Fibroblast of skin of right biceps (primary cell): ENCODE results near the gene KLHDC8A.

Experiments used
- DNase-seq: peaks from one replicate; pipeline ENCODE4 v3.0.0-alpha.2; 2013

KLHDC8A gene

DNA sequence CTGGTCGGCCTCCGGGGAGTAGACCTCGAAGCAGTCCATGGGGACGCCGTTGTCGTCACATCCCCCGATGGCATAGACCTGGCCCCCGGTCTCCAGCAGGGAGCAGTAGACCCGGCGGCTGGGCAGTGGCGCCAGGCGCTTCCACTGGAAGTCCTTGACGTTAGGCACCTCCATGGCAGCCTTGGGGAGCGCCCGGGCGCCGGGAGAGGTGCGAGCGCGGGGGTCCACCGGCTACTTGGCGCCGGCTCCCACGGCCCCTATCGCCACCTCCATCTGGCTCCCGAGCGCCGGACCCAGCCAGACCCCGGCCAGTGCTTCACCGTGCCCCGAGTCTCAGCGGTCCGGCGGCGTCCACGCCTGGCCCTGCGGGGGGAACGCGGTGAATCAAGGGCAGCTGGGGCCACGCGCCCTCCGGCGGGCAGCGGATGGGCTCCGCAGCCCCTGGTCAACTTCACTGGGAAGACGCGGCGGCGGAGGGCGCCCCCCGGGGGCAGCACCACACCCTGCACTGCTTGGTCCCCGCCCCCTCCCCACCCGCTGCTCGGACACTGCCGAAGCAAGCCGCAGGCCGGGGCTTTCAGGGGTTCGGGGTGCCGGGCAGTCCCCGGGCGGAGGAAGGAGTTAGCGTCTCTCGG, 13.2 kb downstream of the KLHDC8A start:
- DNase-seq = no peak

GRCh38 chr1:205342986-205343385, 13.7 kb downstream of the KLHDC8A start:
- no peak for DNase-seq

DNA sequence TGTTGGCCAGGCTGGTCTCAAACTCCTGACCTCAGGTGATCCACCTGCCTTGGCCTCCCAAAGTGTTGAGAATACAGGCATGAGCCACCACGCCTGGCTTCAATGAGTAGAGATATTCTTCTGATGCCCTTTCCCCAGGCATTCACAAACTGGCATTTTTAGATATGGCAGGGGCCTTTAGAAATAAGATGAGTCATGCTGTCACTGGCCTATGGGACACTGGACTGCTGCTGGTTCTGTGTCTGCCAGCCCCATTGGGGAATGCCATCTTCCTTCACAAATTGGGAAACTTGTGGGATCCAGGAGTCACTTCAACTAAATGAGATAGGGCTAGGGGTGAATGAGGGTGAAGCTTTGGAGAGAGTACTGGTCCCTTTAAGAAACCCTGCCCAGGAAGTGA, 16.0 kb downstream of the KLHDC8A start:
- no peak for DNase-seq

DNA sequence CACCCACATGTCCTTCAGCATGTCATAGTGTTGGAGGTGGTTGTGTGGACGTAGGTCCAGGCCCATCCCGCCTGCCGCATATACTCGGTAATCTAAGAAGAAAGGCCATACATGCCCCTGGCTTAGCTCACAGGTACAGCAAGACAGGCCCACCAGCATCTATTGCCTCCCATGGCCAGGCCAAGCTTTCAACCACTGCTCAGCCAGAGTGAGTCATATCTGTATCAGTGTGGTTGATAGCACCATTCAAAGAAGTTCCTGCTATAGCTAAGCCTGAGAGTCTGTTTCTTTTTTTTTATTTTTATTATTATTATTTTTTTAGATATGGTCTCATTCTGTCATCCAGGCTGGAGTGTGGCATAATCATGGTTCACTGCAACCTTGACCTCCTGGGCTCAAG, 17.0 kb downstream of the KLHDC8A start:
- DNase-seq = no peak

GRCh38 chr1:205339197-205339702, 17.5 kb downstream of the KLHDC8A start:
- no peak for DNase-seq

GRCh38 chr1:205338011-205338410, 18.7 kb downstream of the KLHDC8A start:
- DNase-seq = no peak

DNA sequence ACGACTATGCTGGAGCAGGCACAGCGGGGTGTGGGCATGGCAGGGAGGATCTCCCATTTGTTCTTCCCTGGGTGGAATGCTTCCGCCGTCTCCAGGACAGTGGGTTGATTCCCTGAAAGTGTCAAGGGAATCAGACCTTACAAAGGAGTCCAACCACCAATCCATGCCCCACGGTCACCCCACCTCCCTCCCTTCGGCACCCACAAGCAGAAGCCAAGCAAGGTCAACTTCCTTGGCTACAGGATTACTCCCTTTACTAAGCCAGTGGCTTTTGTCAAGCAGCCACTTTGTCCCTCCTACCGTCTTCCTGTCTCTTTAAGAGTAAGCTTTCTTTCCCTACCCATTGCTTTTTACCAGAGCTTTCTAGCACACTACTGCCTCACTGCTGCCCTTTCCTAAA, 19.2 kb downstream of the KLHDC8A start:
- DNase-seq = no peak

DNA sequence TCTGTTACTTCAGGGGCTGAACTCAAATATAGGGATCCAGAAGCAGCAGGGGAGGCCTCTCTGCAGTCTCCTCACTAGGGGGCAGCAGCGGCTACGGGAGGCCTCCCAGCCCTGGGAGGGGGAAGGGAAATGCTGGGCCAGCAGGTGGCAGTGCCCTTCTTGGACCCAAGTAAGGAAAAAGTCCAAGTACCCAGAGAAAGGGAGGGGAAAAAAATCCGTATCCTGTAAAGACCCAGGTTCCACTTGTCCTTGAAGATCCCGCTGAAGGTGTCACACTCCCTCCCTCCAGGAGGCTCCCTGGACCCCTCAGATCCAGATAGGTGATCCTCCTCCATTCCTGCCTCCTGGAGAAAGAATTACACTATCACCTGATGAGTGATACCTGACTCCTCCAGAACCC, 21.0 kb downstream of the KLHDC8A start:
- peak; percentile 64 for DNase-seq

DNA sequence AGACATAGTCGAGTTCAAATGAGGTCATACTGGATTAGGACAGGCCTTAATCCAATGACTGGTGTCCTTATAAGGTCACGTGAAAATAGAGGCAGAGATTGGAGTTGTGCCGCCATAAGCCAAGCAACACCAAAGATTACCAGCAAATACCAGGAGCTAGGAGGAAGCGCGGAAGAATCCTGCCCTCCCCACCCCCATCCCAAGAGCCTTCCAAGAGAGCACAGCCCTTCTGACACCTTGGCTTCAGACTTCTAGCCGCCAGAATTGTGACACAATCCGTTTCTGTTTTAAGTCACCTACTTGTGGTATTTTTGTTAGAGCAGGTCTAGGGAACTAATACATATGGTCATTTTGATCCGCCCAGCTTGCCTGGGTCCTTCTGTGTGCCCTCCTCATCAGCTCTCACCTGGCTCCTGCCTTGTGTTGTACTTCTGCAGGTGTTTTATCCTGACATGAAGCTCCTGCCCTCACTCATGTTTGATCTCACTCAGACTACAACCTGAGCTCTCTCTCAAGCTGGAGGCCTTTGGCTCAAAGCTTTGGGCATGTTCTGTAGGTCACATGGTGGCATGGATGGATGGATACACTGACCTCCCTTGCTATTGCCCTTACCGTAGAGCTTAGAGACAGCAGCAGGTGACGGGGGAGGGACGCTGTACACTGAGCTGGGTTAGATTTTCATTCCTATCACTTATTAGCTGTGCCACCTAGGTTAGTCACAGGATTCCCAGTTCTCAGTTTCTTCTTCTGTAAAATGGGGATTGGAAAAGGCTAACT, 24.5 kb downstream of the KLHDC8A start:
- no peak for DNase-seq

GRCh38 chr1:205330150-205330549, 26.6 kb downstream of the KLHDC8A start:
- no peak for DNase-seq

- no peak for DNase-seq
Measured at GRCh38 chr1:205329719-205330118, 27.0 kb downstream of the KLHDC8A start.

- no peak for DNase-seq
Measured at GRCh38 chr1:205328476-205328875, 28.2 kb downstream of the KLHDC8A start.

DNA sequence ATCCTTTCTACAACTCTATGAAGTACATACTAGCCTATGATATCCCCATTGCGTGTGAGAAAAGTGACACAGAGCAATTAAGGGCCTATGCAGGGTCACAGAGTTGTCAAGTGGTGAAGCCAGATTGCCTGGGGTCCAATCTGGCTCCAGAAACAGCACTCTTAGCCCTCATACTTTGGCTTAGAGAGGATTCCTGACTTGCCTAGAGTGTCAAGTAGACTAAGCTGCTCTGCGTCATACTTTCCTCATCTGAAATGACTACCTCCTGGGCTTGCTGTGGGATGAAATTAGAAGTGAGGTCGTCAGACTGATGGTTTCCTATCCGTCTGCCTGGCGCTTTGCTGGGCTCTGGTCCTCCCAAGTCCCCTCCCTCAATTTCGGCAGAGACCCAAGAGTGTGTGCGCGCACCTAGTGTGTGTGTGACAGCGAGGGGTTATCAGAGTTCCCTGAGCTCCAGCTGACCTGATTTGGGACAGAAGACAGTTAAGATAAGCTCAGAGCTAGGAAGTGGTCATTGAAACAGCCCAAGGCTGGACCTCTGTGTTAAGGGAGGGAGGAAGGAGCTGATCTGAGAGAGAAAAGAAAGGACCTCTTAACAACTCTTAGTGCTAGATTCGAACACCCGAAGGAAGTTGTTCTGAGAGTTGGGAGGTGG, 29.8 kb downstream of the KLHDC8A start:
- peak; percentile 35 for DNase-seq

DNA sequence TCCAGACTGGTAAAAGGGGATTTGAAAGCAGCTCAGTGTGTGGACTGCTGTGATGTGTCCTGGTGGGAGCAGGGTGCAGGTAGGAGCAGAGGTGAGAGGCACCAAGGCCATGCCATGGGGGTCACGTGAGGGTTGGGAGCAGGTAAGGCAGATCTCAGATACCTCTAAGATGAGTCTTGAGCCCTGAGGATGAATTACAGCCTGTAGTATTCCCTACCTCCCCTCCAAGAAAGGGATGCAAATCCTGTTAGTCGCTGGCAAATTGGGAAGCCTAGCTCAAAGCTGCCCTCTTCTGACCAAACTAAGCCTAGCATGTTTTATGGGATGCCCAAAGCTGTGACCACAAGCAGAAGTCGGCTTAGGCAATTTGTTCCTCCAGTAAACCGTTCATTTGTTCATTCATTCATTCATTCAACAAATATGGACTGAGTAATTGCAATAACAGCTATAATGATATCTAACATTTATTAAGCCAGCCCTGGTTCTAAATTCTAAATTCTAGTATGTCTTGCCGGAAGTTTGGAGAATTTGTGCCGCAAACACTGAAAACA, 31.3 kb downstream of the KLHDC8A start:
- DNase-seq = peak; percentile 73

- peak; percentile 64 for DNase-seq
Measured at GRCh38 chr1:205324781-205325180, 31.9 kb downstream of the KLHDC8A start.

DNA sequence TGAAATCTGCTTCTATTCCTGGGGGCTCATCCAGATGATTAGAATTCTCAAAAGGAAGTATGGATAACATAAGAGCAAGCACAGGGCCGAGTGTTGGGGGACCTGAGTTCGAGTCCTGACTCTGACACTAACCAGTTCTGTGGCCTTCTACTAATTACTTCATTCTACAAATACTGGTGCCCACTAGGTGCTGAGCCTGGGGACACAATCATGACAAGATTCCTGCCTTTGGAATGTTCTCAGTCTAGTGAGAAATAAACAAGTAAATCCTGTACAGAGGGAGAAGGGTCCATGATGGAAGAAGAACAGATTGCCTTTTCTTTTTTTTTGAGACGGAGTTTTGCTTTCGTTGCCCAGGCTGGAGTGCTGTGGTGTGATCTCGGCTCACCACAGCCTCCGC, 32.9 kb downstream of the KLHDC8A start:
- no peak for DNase-seq

- DNase-seq = no peak
Measured at GRCh38 chr1:205321959-205322283, 34.8 kb downstream of the KLHDC8A start.

- DNase-seq = peak; percentile 93
Measured at GRCh38 chr1:205321162-205321958, 35.4 kb downstream of the KLHDC8A start, which contains the start of gene NUAK2. Gene NUAK2 (minus strand): TSS chr1:205321745. CDS start chr1:205321628, 117 bp downstream.

DNA sequence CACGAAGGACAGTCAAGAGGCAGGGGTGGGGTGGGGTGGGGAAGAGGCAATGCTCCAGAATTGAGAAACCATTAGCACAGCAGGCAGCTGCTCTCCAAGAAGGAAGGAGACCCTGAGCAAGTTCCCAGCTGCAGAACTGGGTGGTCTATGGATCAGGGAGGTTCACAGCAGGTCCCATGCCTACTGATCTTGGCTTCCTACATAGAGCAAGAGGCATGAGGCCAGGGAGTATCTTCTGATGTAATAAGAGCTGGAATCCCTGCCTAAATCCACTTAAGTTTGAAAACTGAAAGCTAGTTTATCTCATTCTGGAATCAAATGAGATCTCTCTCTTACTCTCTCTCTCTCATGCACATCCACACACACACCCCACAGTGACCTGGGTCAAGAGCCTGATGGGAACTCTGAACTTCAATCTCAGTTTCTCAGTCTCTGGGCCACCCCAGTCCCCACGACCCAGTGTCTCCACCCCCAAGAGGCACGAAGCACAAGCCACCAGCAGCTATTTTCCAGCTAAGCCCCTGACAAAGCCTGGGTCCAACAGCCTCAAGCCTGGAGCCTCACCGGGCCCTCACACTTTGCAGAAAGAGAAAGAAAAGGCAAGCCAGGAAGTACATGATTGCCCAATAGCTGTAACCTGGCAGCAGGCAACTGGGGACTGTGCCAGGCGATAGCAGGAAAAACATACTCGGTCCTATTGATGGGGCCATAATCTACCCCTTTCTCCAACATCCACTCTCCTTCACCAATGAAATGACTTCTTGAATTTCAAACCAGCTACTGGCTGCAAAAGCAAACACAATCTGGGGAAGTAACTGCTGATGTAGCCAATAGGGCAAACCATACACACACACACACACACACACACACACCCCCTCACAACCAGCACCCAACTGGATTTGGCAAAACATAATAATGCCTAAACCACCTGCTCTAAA, 37.4 kb downstream of the KLHDC8A start:
- peak; percentile 70 for DNase-seq

GRCh38 chr1:205318231-205318991, 38.3 kb downstream of the KLHDC8A start:
- DNase-seq = no peak
